CD14-positive monocyte (primary cell): ENCODE data around the gene OAT. TPM values are rescaled to one million over a fixed set of nuclear protein-coding genes. Genes with fewer than 3 reads are reported as not detected.

Source experiments
- DNase-seq, 3 donors: peaks; one replicate each; pipeline ENCODE4 v3.0.0-alpha.2; 2011 to 2022
- H2AFZ ChIP-seq: 2 replicates; pipeline ENCODE4 v1.6.0; 2012; ENCODE audit warnings: mild to moderate bottlenecking, low read depth, low read length, inconsistent platforms; ENCODE audit not compliant: insufficient read depth, poor library complexity, severe bottlenecking
- H3K27ac ChIP-seq, 2 donors: 1 replicate in 1 of 2; 2 replicates in 1 of 2; pipeline ENCODE4 v1.5.1; 2012 to 2013; ENCODE audit warnings: low read length in 2 of 2, control low read depth in 1 of 2, inconsistent platforms in 1 of 2, low read depth in 1 of 2, mild to moderate bottlenecking in 1 of 2
- H3K27me3 ChIP-seq, 2 donors: one replicate each; pipeline versions ENCODE4 v1.6.0 to v1.6.1; 2011 to 2013; ENCODE audit warnings: low read length in 2 of 2; ENCODE audit not compliant: control insufficient read depth in 2 of 2, insufficient read depth in 2 of 2
- H3K36me3 ChIP-seq, 2 donors: replicated peaks in 1 of 2; 1 replicate in 1 of 2; 2 replicates in 1 of 2; pipeline versions ENCODE4 v1.5.1 to v1.6.1; 2012 to 2013; ENCODE audit warnings: low read length in 2 of 2, control low read depth in 1 of 2, inconsistent platforms in 1 of 2, mild to moderate bottlenecking in 1 of 2; ENCODE audit not compliant: insufficient read depth in 2 of 2, control insufficient read depth in 1 of 2
- H3K4me1 ChIP-seq, 2 donors: 1 replicate in 1 of 2; 2 replicates in 1 of 2; pipeline versions ENCODE4 v1.5.1 to v1.6.1; 2012 to 2013; ENCODE audit warnings: low read length in 2 of 2, control low read depth in 1 of 2, inconsistent platforms in 1 of 2, mild to moderate bottlenecking in 1 of 2, moderate library complexity in 1 of 2; ENCODE audit not compliant: insufficient read depth in 2 of 2, control insufficient read depth in 1 of 2
- H3K4me2 ChIP-seq: replicated peaks from 2 replicates; pipeline ENCODE3; 2012; ENCODE audit warnings: low read length, moderate library complexity, mild to moderate bottlenecking; ENCODE audit not compliant: poor library complexity, severe bottlenecking; ENCODE audit errors: extremely low read depth
- H3K4me3 ChIP-seq, 3 experiments: fragments of 200-600 bp in 1 of 3; sonication (generic) in 1 of 3; replicated peaks in 1 of 3; 1 replicate in 2 of 3; 2 replicates in 1 of 3; pipeline ENCODE4 v1.5.1; 2011 to 2013; ENCODE audit warnings: low read length in 3 of 3, mild to moderate bottlenecking in 3 of 3, control low read depth in 2 of 3, low read depth in 2 of 3, inconsistent platforms in 1 of 3, moderate library complexity in 1 of 3
- H3K79me2 ChIP-seq: 2 replicates; pipeline ENCODE4 v1.6.0; 2012; ENCODE audit warnings: mild to moderate bottlenecking, control low read depth, inconsistent platforms, low read length, moderate library complexity; ENCODE audit not compliant: insufficient read depth
- H3K9ac ChIP-seq: 2 replicates; pipeline ENCODE4 v1.6.0; 2017; ENCODE audit warnings: low read length, mild to moderate bottlenecking; ENCODE audit not compliant: insufficient read depth, poor library complexity, severe bottlenecking
- H3K9me3 ChIP-seq, 2 donors: replicated peaks in 1 of 2; 1 replicate in 1 of 2; 2 replicates in 1 of 2; pipeline versions ENCODE4 v1.5.1 to v1.6.1; 2012 to 2013; ENCODE audit warnings: low read length in 2 of 2, control low read depth in 1 of 2; ENCODE audit not compliant: control insufficient read depth in 1 of 2, insufficient read depth in 1 of 2
- H4K20me1 ChIP-seq: 2 replicates; pipeline ENCODE4 v1.6.0; 2012; ENCODE audit warnings: mild to moderate bottlenecking, low read length, control low read depth, moderate library complexity; ENCODE audit not compliant: insufficient read depth
- H3K27ac Mint-ChIP-seq, 7 donors: one replicate each; pipeline ENCODE4 v1.8.0; 2020; ENCODE audit warnings: mild to moderate bottlenecking in 7 of 7, mixed read lengths in 7 of 7, moderate library complexity in 6 of 7, inconsistent platforms in 2 of 7
- H3K27me3 Mint-ChIP-seq, 3 donors: one replicate each; pipeline ENCODE4 v1.8.0; 2021 to 2022; ENCODE audit warnings: low read depth in 3 of 3, mild to moderate bottlenecking in 3 of 3, mixed read lengths in 3 of 3, moderate library complexity in 3 of 3, inconsistent platforms in 1 of 3
- H3K36me3 Mint-ChIP-seq, 2 donors: one replicate each; pipeline ENCODE4 v1.8.0; 2020; ENCODE audit warnings: mixed read lengths in 2 of 2, inconsistent platforms in 1 of 2, mild to moderate bottlenecking in 1 of 2
- H3K4me1 Mint-ChIP-seq: one replicate; pipeline ENCODE4 v1.8.0; 2020; ENCODE audit warnings: mild to moderate bottlenecking, mixed read lengths
- H3K4me3 Mint-ChIP-seq, 2 donors: one replicate each; pipeline ENCODE4 v1.8.0; 2020; ENCODE audit warnings: mild to moderate bottlenecking in 2 of 2, mixed read lengths in 2 of 2, moderate library complexity in 1 of 2
- H3K9me3 Mint-ChIP-seq, 7 donors: one replicate each; pipeline ENCODE4 v1.8.0; 2020 to 2022; ENCODE audit warnings: mixed read lengths in 7 of 7, mild to moderate bottlenecking in 6 of 7, moderate library complexity in 6 of 7, inconsistent platforms in 2 of 7
- WGBS: methylation state at CpG from one replicate; pipeline ENCODE4 v1.1.5; 2013; ENCODE audit warnings: missing lambda C conversion rate; ENCODE audit not compliant: insufficient coverage; 5-methylcytosine and 5-hydroxymethylcytosine counted together
- intact Hi-C, 2 donors: fragments of 100-400 bp; cut with micrococcal nuclease; formaldehyde crosslinking; loops; one replicate each; pipeline versions ENCODE4 v1.15.0 to v1.15.1; 2023
- polyA plus RNA-seq, 3 donors: library from polyadenylated mRNA; depleted of rRNA in 1 of 3; unstranded in 2 of 3; stranded (reverse) in 1 of 3; fragments of 300-500 nt in 2 of 3; fragments of >200 nt in 1 of 3; fragmentation: Illumina TruSeq in 2 of 3; gene quantifications; 1 replicate in 2 of 3; 2 replicates in 1 of 3; pipeline ENCODE4 v1.2.3, GENCODE V29; 2012 to 2021
- TF ChIP-seq, protein P1 (sequence below): fragments of 200-600 bp; IDR thresholded peaks from one replicate; pipeline ENCODE4 v1.8.0; 2022; ENCODE audit warnings: antibody characterized with exemption, mild to moderate bottlenecking

OAT gene
- polyA plus RNA-seq, 3 donors, result 83.5 to 89.6 (median 87.3) TPM

DNA sequence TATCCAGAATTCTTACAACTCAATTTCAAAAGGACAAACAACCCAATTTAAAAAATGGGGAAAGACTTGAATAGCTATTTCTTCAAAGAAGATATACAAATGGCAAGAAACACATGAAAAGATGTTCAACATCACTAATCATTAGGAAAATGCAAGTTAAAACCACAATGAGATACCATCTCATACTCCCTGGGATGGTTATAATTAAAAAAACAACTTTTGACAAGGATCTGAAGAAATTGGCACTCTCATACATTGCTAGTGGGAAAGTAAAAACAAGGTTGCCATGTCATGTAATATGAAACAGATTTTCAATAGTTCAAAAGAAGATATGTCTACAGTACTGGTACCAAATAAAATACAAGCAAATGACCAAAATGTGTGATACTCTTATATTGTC is 9.0 kb downstream of the OAT start:
- peaks cover 33 to 64% of the 10 kb centered on the region in 2 donors for H3K36me3 ChIP-seq
- Mint-ChIP-seq H3K9me3 (no peaks in the 10 kb centered on the region), H3K4me3 (no peak overlapping the region), H3K27ac (no peak overlapping the region), H3K36me3 (peaks cover 68% of the 10 kb centered on the region in 2 donors), H3K4me1 (peaks cover 8% of the 10 kb centered on the region), H3K27me3 (peaks cover 0 to 3% (median 2%) of the 10 kb centered on the region in 3 donors)
- H3K4me1 ChIP-seq, result peaks cover 2 to 6% of the 10 kb centered on the region in 2 donors
- intact Hi-C loops, result no loop called here
- H3K4me2 ChIP-seq, result no peak overlapping the region
- no peaks in the 10 kb centered on the region for H3K27me3 ChIP-seq
- H3K9ac ChIP-seq, result no peak overlapping the region
- H3K9me3 ChIP-seq, result no peaks in the 10 kb centered on the region
- no peak overlapping the region for H2AFZ ChIP-seq
- H3K4me3 ChIP-seq, result no peak overlapping the region
- H3K79me2 ChIP-seq, result peaks cover 16% of the 10 kb centered on the region
- H3K27ac ChIP-seq, result no peak overlapping the region
- peaks cover 17% of the 10 kb centered on the region for H4K20me1 ChIP-seq
- TF ChIP-seq, protein P1, sequence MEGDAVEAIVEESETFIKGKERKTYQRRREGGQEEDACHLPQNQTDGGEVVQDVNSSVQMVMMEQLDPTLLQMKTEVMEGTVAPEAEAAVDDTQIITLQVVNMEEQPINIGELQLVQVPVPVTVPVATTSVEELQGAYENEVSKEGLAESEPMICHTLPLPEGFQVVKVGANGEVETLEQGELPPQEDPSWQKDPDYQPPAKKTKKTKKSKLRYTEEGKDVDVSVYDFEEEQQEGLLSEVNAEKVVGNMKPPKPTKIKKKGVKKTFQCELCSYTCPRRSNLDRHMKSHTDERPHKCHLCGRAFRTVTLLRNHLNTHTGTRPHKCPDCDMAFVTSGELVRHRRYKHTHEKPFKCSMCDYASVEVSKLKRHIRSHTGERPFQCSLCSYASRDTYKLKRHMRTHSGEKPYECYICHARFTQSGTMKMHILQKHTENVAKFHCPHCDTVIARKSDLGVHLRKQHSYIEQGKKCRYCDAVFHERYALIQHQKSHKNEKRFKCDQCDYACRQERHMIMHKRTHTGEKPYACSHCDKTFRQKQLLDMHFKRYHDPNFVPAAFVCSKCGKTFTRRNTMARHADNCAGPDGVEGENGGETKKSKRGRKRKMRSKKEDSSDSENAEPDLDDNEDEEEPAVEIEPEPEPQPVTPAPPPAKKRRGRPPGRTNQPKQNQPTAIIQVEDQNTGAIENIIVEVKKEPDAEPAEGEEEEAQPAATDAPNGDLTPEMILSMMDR, result no peak
- DNase-seq, result no peak

DNA sequence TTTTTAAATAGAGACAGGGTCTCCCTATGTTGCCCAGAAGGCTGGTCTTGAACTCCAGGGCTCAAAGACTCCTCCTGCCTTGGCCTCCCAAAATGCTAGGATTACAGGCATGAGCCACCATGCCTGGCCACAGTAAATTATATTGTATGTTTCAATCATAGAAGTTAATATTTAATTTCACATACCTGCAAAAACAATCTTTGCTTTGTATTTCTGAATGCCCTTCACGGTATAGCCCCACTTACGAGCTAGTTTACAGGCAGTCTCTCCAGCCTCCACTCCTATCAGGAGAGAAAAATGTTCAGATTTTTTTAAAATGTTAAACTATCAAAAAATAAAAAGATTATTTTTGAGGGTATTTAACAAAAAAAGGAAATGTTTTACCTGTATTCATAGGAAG is 10.4 kb downstream of the OAT start:
- H3K4me2 ChIP-seq, result no peak overlapping the region
- no peak overlapping the region for H3K4me3 Mint-ChIP-seq
- H3K9me3 ChIP-seq, result no peaks in the 10 kb centered on the region
- peaks cover 11% of the 10 kb centered on the region for H4K20me1 ChIP-seq
- no peak overlapping the region for H3K27ac Mint-ChIP-seq
- H3K79me2 ChIP-seq, result peaks cover 12% of the 10 kb centered on the region
- H3K4me1 Mint-ChIP-seq, result peaks cover 4% of the 10 kb centered on the region
- no peak overlapping the region for H3K4me3 ChIP-seq
- no peaks in the 10 kb centered on the region for H3K4me1 ChIP-seq
- DNase-seq, result no peak
- no peak overlapping the region for H3K27ac ChIP-seq
- no peak overlapping the region for H2AFZ ChIP-seq
- H3K27me3 Mint-ChIP-seq, result peaks cover 0 to 3% (median 2%) of the 10 kb centered on the region in 3 donors
- H3K36me3 ChIP-seq, result peaks cover 38 to 74% of the 10 kb centered on the region in 2 donors
- TF ChIP-seq, protein P1, result no peak
- intact Hi-C loops, result no loop called here
- WGBS, result no CpG with 5 or more reads among the region's 2 CpGs
- no peaks in the 10 kb centered on the region for H3K27me3 ChIP-seq
- peaks cover 62 to 74% of the 10 kb centered on the region in 2 donors for H3K36me3 Mint-ChIP-seq
- H3K9ac ChIP-seq, result no peak overlapping the region
- H3K9me3 Mint-ChIP-seq, result no peaks in the 10 kb centered on the region
